IPS DF 4.7 (cell line): ENCODE measurements around the gene CACNA1C.

Experiments used
- DNase-seq: peaks from one replicate; pipeline ENCODE4 v3.0.0-alpha.2; 2013; ENCODE audit warnings: low spot score; ENCODE audit errors: extremely low read depth

CACNA1C gene

DNA sequence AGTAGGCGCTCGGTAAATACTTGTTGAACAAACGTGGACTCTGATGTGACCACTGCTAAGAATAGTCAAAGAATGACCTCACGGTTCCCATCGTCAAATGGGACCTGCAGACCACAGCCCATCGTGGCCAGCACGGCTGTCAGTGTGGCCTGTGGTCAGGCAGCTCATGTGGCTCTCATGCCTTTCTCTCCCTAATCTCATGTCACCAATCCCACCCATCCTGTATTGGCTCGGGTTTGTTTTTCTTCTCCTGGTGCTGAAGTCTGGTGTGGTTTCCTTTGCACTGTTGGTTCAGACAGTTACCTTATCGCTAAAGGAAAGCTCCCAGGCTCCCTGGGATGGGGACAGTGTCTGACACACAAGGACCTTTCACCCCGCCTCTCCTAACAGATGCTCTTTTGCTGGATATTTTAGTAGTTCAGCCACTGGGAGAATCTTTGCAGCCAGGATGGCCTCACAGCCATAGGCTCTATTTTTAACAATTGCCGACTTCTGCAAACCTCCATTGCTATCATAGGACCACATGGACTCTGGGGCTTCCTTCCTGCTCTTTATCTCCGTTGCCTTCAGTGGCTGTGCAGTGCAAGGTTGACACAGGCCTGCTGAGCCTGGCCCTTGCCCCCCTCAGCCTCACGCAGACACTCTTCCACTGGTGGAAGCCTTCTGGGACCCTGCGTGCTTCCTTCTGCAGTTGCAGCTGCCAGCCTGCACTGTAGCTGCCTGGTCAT, 448.8 kb downstream of the CACNA1C start:
- DNase-seq: no peak

DNA sequence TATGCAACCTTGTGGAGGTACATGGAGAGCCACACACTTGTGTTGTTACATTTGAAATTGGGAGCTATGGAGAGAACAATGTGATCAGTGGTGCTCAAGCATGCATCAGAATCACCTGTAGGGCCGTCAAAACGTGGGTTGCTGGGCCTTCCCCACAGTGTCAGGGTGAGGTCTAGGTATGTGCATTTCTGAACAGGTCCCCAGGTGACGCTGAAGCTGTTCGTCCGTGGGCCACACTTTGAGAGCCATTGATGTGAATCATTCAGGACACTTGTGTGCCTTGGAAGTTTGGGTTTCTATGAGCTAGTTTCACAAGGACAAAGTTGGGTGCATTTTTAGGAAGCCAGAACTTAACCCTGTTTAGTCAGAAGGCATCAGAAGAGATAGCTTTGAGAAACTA, 450.2 kb downstream of the CACNA1C start:
- DNase-seq: no peak

DNA sequence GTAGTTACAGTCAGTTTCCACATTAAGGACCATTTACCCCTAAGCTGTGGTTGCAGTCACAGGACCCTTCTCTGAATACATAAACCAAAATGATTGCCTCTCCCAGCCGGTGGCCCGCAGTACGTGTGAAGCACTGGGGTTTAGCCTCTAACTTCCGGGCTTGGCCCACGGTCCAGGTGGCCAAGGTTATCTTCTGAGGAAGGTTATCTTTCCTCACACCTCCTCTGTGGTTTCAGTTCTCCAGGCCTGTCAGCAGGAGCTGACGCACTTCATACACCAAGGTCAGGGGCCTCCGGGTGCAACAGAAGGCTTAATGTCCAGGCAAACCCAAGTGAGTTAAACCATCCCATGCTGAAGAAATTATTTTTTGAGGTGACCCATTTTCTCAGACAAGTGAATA, 451.0 kb downstream of the CACNA1C start:
- no peak for DNase-seq

DNA sequence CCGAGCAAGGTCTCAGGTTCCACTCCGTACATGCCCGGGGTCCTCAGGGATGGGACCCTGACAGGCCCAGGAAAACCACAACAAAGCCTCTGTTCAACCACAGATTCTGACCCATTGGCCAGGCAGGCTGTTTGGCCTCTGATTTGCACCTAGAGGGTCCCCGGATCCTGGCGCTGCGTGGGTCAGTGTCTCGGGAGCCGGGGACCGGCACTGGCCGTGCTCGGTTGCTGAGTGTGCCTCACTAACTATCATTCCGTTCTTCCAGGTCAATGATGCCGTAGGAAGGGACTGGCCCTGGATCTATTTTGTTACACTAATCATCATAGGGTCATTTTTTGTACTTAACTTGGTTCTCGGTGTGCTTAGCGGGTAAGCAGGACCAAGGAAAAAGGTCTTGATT, 451.8 kb downstream of the CACNA1C start:
- DNase-seq: no peak

DNA sequence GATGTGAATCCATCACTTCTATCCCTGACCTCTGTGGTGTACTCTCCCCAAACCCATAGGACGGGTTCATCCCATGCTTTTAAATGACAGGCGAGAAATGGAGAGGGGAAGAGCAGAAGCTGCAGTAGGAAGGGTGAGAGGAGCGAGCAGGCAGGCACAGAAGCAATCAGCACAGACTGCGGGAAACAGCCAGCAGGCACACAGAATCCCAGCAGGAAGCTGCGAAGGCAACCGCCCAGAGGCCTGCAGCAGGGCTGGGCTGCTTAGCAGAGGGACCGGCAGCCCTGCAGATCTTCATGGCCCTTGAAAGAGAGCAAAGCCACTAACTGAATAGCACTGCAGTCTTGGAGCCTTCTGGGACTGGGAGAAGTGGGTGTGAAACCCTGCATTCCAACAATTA, 455.0 kb downstream of the CACNA1C start:
- DNase-seq: no peak

DNA sequence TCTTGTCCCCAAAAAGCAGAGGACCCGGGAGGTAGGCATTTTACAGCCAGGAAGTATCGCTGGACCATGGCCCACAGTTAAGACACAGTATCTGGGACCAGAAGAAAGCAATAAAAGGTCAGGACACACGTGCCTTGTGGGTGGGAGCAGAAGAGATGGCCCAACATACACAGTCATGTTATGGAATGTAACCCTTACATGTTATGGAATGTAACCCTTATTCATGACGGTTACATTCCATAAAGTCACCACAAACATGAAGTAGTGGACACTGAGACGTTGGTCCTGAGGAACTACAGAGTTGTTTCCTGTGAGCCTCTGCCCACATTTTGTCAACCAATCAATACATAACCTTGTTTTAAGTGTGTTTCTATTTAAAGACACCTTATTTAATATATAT, 456.4 kb downstream of the CACNA1C start:
- no peak for DNase-seq

DNA sequence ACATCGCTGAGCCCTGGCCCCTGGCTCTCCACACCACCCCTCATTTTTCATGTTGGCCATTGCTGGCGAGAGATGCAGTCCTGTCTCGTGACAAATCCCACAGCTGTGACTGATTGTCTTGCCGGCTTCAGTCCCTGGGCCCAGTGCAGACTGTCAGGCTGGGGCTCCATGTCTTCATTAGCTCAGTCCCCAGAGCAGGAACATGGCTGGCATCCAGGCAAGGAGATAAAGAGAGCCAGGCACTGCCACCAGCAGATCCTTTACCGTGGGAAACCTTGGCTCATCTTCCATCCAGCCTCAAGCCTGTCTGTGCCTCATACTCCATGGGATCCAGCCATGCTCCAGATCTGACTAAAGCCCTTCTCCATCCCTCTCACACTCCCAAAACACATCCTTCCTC, 457.3 kb downstream of the CACNA1C start:
- no peak for DNase-seq

DNA sequence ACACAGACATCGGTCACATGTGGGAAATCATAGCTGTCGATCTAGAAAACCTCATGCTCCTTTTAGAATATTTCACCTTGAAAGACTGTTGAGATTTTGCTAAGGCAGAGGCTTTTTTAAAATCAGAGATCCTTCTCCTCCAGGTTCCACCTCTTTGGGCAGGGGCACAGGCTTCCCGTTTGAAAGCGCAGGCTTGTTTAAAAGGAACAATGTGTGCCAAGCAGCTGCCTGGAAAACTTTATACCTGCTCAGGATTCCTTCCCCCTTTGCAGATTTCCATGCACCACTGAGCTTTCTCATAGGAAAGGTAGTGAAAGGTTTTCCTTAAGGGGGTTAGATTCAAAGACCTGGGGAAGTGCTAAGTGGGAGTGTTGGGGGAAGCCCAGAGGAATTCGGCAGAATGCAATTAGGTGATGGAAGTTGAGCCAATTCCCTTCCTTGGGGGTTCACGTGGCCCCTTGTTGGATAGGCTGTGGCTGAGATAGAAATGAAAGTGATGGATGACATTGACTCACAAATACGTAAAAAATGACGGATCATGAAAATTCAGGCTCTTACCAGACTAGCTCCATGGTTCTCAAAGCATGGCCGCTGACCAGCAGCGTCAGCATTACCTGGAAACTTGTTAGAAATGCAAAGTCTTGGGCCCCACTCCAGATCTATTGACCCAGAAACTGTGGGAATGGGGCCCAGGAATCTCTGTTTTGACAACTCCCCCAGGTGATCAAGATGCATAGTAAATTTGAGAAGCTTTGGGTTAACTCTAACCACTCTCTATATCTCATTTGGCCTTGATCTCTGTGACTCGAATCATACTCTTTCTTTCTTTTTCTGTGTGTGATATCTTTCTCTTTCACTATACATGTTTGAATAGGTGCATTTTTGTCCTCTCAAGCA, 460.6 kb downstream of the CACNA1C start:
- DNase-seq: no peak

DNA sequence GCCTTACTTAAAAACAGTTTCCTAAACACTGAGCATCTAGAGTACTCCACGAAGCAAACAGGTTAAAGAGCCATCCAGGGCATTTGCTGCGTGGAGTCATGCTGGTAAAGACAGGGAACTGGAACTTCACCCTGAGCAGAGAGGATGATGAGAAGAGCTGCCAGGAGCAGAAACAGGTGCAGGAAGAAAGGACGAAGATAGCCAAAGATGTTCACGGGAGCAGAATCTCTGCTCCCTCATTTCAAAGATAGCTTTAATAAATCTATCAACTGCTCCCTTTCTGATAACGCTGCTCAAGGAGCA, 461.2 kb downstream of the CACNA1C start:
- no peak for DNase-seq

DNA sequence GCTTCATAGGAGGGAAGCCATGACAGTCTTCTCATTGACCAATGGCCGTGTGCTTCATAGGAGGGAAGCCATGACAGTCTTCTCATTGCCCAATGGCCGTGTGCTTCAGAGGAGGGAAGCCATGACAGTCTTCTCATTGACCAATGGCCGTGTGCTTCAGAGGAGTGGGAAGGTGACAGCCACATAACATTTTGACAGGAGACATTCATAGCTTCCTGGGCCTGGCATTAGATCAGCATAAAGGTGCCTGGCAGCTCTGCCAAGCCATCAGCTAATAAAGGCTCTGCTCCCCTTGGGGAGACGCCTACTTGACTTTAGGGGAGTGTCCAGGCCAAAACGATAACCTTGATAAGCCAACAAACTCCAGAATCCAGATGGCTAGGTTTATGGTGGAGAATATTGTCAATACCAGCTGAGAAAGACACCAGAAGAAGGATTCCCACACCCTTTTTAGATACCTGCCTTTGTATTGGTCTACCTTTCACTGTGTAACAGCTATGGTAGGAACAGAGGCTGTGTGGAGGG, 468.0 kb downstream of the CACNA1C start:
- no peak for DNase-seq

DNA sequence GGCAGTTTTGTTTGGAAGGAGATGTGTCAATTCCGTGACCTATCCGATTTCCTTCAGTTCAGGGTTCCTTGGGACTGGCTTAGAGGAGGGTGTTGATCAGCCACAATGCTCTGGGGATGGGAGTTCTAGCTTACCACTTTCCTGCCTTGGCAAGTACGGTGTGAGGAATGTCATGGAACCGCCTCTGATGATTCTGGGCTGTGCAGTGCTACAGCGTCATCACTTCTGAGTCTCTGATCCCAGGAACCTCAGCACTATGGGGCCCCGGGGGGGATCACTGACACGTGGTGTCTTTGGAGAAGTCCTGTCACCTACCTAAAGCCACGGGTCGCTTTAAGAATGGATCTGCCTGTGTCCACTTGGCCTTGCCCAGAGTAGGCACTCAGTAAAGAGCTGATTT, 470.5 kb downstream of the CACNA1C start:
- no peak for DNase-seq

DNA sequence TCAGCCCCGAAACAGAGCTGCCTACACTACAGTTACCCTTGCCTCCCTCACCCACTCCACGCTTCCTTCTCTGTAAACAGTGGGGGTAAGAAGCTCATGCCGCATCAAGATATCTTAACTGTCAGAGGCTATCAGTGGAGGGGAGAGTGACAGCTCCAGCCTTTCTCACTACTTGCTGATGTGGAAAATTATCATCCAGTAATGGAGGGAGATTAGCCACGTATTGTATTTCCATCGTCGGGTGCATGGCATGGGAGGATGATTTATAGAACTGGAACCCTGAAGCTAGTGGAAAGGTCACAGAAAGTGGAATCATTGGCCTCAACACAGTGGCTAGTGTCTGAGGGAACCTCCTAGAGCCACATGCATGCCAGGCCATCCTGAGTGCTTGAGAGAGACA, 471.1 kb downstream of the CACNA1C start:
- DNase-seq: no peak

DNA sequence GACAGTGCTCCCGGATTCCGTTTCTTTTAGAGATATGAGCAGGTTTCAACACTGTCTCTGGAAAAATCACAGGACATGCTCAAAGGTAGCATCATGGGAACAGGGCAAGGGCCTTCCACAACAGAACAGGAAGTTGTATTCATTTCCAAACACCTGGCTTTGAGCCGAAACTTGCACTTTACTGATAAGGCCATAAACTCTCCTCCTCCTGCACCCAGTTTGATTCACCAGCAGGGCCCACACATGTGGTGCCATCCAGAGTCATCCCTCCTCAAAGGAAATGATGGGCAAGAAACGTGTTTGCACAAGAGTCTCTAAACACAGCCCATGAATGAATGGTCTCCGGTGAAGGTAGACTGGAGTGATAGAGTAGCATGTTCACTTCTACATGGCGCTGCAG, 473.6 kb downstream of the CACNA1C start:
- no peak for DNase-seq

DNA sequence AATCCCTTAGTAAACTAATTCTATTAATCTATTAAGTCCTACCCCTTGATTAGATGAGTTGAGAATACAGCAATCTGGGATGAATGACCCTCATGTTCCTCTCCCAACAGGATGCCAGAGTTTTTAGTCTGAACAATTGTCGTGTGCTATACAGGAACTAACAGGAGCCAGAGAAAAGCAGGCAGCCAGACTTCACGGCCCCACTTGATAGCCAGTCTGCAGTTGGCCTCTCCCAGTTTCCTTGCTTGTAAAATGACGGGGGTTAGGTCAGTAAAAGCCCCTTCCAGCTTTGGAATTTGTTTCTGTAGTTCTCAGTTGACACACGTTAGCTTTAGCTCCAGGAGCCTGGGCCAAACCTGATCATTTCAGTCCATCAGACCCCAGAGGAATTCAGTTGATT, 475.2 kb downstream of the CACNA1C start:
- DNase-seq: no peak

DNA sequence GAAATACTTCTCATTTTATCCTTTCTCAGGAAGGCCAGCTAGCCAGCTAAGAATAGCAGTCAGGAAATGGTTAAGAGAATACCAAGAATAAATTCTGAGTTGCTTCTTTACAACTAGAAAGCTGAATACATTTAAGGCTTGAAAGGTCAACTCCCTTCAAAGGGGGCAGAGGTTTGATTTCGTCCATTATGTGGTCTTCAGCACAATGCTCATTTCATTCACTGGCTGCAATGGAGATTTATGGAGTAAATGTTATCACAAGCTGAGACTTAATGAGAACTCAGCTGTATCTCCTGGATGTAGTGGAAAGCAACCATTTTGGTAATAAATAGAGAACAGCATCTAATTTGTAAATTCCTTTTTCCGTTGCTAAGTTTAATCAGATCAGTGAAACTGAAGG, 477.0 kb downstream of the CACNA1C start:
- DNase-seq: no peak

DNA sequence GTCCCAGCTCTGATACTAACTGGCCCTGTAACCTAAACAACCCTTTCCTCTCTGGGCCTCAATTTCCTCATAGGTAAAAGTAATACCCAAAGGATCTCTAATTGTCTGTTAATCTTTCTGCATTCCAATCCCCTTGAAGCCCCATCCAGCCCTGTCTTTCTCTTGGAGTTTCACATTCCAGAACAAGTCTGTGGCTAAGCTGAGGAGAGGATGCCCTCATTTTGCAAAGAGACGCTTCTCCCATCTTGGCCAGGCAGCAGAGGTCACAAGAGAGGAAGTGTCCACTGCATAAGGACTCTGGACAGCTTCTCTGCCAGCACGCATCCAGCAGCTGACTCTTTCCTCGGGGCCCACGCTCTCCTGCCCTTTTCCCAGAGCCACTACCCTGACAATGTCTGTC, 478.6 kb downstream of the CACNA1C start:
- no peak for DNase-seq

DNA sequence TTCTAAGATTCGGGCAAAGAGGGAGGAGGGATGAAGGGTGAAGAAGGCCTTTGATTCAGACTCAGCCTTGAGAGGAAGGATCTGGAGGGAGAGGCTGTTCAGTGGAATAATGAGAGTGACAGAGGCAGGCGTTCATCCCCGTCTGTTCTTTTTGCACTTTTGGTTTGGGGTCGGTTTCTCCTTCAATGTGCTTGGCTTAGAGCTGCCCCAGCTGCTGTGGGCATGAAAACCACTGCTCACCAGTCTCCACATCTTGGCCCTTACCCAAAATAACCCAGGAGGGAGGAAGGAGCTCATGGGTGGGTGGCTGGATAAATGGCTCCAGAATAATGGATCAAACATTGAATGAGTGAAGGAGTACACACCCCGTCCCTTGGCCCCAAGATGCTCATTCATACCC, 480.2 kb downstream of the CACNA1C start:
- DNase-seq: no peak

DNA sequence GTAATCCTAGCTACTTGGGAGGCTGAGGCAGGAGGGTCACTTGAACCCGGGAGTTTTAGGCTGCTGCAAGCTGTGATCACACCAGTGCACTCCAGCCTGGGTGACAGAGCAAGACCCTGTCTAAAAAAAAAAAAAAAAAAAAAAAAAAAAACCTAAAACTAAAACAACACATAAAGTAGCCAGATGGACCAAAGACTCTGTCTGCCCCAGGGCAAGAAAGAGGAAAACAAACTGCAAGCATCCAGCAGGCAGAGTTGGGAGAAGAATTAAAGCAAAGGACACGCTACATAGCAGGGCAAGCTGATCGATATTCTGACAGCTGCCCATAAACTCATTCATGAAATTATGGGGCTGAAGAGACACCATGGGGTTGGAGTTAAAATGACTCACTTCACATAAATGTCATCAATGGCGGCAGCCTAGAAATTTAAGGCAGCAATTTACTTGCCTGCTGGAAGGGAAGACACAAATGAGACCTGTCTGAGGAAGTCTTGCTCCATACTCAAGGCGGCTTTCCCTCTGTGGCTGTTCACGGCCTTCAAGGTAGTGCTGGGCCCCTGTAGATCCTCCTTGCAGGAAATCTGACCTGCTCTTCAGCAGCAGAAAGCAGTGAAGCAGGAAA, 482.9 kb downstream of the CACNA1C start:
- DNase-seq: no peak

DNA sequence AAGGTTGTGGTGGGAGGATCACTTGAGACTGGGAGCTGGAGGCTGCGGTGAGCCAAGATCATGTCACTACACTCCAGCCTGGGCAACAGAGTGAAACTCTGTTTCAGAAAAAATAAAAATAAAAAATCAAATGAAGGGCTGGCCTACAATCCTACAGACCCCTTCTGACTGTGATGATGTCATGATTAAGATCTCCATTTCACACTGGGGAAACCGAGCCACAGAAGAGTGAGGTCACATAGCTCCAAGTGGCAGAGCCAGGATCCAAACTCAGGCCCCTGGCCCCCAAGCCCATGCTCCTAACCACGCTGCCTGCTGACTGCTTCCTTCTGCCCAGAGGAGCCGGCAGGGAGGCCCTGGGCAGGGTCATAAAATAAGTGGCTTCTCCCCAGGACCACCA, 483.9 kb downstream of the CACNA1C start:
- DNase-seq: no peak

DNA sequence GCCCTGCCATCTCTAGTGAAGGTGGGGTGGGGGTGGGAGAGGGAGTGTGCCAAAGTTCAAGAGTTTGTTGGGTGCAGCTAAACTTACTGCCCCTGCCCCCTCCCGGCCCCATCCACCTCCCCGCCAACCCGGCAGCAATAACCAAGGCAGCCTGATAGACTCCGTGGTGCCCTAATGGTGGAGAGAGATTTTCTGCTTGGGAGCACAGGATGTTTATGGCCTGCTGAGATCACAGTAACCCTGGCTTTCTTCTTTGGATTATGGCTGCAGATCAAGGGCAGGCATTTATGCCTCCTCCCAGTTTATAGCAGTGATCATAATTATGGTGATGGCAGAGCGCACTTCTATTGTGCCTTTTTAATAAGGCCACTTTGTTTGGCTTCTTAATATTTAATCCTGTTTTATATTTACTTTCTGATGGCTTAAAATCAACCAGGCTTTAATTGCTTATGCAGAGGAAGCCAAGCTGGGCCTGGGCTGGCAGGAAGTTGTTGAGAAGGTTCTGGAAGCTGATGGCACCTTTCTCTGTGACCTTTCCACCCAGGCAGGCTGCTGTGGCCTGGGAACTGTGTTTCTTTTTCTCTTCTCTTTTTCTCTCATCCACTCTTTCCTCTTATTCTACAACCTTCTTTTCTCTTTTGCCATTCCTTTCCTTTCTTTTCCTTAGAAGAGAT, 485.2 kb downstream of the CACNA1C start:
- no peak for DNase-seq

DNA sequence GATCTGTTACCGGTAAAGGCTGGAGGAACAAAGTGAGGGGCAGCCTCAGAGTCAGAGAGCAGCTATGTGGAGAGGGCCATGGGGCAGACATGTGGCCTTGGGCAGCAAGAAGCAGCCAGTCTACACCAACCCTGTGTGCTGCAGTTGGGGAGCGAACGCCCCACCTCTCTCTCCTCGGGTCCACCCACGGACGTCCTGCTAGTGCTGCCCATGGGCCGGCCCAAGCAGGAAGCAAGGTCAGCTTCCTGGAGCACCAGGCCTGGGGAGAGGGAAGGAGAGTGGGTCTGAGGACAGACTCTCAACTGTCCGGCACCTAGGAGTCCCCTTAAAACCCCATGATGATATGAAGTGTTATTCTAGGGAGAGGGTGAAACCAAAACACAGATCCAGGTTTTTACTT, 487.2 kb downstream of the CACNA1C start:
- DNase-seq: no peak

DNA sequence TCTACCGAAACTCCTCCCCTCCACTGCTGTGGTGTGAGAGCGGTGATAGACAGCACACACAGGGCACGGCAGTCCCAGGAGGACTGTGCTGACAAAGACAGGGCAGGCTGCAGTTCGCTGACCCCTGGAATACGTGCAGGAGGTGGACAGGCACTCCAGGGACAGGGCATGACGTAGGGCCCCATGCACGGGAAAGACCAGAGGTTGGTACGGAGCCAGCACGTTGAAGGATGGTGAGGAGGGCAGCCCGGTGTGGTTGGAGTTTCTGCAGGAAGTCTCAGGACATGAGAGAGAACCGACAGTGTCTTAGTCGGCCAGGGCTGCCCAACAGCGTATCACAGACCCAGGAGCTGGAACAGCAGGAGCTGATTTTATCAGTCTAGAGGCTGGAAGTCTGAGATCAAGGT, 487.8 kb downstream of the CACNA1C start:
- no peak for DNase-seq
